SW 1271 (cell line): Measurements from ENCODE around the gene PXDC1.

Experiments used
- DNase-seq, 2 experiments: peaks; one replicate each; lab custom pipeline; 2025; lab: John Stamatoyannopoulos, UW

Gene PXDC1

GRCh38 chr6:3751077-3751729 is at the start of gene PXDC1:
TSS of gene PXDC1 (minus strand) at chr6:3751713. CDS start at chr6:3751531, 182 bp downstream.
- no peak for DNase-seq

- no peak for DNase-seq
These were observed 49.5 kb upstream of the PXDC1 start for GRCh38 chr6:3800850-3801591.

- no peak for DNase-seq
These were observed 48.2 kb upstream of the PXDC1 start for GRCh38 chr6:3799719-3800118.

- no peak for DNase-seq
These were observed 46.8 kb upstream of the PXDC1 start for GRCh38 chr6:3798055-3798919.

- peak; percentile 26 to 87 for DNase-seq
These were observed 45.9 kb upstream of the PXDC1 start for GRCh38 chr6:3797231-3798054.

GRCh38 chr6:3796719-3797041 is 45.2 kb upstream of the PXDC1 start:
- DNase-seq, result no peak

GRCh38 chr6:3795836-3796718 is 44.6 kb upstream of the PXDC1 start:
- no peak for DNase-seq

GRCh38 chr6:3794092-3794491 is 42.6 kb upstream of the PXDC1 start:
- DNase-seq, result no peak

GRCh38 chr6:3793545-3793944 is 42.0 kb upstream of the PXDC1 start:
- no peak for DNase-seq

- DNase-seq, result no peak
These were observed 40.2 kb upstream of the PXDC1 start for GRCh38 chr6:3791526-3792203.

GRCh38 chr6:3789896-3790558 is 38.5 kb upstream of the PXDC1 start:
- no peak for DNase-seq

- DNase-seq, result no peak
These were observed 37.7 kb upstream of the PXDC1 start for GRCh38 chr6:3789018-3789895.

- DNase-seq, result no peak
These were observed 37.0 kb upstream of the PXDC1 start for GRCh38 chr6:3788408-3789017.

GRCh38 chr6:3786141-3786540 is 34.6 kb upstream of the PXDC1 start:
- no peak for DNase-seq

- no peak for DNase-seq
These were observed 34.2 kb upstream of the PXDC1 start for GRCh38 chr6:3785745-3786098.

GRCh38 chr6:3784885-3785744 is 33.6 kb upstream of the PXDC1 start:
- no peak for DNase-seq

GRCh38 chr6:3784423-3784822 is 32.9 kb upstream of the PXDC1 start:
- no peak for DNase-seq
